ENCODE measurements around the gene TYW1B.
"Not testable (repeated sequence)": the region's sequence is repeated elsewhere in the genome, so short reads cannot be mapped to it uniquely, and the experiment has no call there.

The TYW1B gene

GRCh38 chr7:72632765-72633292, 195.2 kb downstream of the TYW1B start:
- in situ Hi-C loops (cut with HindIII; ENCODE audit: low sequenced_read_pairs): not testable (repeated sequence)

- in situ Hi-C loops (cut with HindIII; ENCODE audit: low sequenced_read_pairs): not testable (repeated sequence)
Observed at GRCh38 chr7:72628375-72628774, 199.6 kb downstream of the TYW1B start.

DNA sequence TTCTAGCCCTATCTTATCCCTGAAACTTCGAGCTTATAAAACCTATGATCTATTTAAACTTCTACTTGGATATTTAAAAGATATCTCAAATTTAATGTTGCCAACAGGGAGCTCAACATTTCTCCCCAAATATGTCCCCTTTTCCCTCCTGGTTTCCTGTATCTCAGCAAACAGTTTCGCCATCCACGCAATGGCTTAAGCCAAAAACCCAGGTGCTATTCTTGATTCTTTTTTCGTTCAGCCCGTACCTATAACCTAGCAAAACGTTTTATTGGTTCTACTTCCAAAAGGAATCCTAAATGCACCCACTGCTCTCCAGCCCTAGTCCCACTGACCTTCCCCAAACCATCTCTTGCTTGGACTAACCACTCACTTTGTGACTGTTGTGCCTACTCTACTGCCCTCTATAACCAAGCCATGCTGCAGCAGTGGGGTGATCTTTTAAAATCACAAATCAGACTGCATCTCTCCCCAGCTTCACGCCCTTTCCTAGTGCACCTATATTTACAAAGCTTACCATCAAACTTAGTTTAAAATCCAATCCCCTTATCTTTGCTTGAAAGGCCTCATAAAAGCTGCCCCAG, 201.5 kb downstream of the TYW1B start:
- in situ Hi-C loops (cut with HindIII; ENCODE audit: low sequenced_read_pairs): not testable (repeated sequence)

GRCh38 chr7:72625721-72626423, 202.1 kb downstream of the TYW1B start:
- in situ Hi-C loops (cut with HindIII; ENCODE audit: low sequenced_read_pairs): not testable (repeated sequence)

DNA sequence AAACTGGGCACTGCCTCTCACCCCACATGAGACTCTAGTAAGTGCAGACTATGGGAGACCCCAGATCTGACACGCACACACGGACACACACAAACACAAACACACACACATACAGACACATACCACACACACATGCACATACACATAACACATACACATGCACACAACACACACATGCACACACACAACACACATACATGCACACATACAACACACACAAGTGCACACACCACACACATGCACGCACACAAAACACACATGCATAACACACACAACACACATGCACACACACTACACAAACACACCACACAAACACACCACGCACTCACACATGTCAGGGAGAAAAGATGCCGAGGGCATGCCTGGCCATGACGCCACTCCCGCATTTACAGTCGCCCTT, 205.5 kb downstream of the TYW1B start:
- in situ Hi-C loops (cut with HindIII; ENCODE audit: low sequenced_read_pairs): no loop called here

DNA sequence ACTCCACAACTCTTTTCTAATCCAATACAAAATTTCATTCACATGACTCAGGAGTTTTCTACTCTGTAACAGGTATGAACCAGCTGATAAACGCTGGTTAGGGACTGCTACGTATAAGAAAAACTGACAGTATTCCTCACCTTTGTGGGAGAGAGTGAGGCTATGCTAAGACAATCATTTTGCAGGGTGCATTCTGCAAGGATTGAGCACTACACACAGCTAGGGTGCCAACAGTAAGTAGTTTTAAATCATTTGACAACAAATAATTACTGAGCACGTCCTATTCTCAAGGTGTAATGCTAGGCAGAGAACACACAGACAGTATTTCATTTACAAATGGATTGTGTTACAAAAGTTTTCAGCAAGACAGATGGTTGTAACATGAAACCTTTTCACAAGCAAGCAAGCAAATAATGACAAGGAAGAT, 206.2 kb downstream of the TYW1B start:
- in situ Hi-C loops (cut with HindIII; ENCODE audit: low sequenced_read_pairs): not testable (repeated sequence)

GRCh38 chr7:72620923-72621322, 207.1 kb downstream of the TYW1B start:
- in situ Hi-C loops (cut with HindIII; ENCODE audit: low sequenced_read_pairs): not testable (repeated sequence)

DNA sequence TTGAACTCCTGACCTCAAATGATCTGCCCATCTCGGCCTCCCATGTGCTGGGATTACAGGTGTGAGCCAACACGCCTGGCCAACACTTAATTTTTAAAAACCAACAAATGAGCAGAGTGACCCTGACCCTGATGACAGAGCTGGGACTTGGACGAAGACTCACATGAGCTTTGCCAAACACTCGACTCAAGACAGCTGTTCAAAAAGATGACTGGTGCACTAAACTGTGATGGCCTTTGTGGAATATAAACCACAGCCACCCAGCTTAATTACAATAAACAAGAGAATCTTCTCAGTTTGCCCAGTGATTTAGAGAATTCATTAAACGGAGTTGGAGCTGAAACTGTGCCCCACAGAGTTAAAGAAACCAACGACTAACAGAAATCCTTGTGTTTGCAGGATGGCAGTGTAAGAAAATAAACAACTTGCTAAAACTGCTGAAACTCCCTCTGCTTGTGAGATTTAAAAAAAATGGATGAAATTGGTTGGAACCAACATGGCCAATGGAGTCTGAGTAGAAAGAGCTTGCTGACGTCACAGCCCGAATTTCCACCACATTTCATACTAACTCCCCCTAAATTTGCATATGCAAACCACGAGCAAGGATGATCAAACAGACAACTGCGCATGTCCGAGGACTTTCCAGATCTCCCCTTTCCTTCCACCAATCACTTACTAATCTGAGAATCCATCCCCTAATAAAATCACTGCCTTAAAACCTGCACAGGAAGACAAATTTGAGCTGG, 209.4 kb downstream of the TYW1B start:
- in situ Hi-C loops (cut with HindIII; ENCODE audit: low sequenced_read_pairs): not testable (repeated sequence)

DNA sequence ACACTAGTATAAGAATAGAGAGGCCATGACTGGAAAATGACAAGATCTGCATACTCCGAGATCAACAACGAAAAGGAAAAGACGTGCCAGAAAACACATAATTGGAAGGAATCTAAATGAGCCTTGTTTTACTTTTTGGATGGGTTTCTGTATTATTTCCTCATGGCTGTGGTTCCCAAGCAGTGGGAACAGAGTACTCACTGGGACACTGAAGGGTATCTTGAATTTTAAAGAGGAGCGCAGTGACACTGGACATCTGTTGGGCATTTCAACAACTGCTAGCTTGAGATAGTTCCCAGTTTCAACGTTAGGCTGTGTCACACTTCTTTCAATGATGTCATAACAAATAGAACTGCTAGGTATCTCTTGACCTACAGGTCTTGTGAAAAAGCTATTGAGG, 218.2 kb downstream of the TYW1B start:
- in situ Hi-C loops (cut with HindIII; ENCODE audit: low sequenced_read_pairs): not testable (repeated sequence)

DNA sequence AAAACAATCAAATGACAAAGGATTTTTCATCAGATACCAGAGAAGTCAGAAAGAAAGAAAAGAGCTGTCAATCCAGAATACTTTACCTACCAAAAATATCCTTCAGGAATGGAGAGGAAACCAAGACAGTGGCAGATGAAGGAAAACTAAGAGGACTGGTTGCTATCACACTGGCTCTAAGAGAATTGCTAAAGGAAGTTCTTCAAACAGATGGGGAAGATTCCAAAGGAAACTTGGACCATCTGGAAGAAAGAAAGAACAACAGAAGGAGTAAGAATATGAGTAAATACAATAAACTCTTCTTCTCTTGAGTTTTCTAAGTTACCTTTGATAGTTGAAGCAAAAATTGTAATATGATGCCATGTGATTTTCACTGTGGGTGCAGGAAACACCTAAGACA, 220.0 kb downstream of the TYW1B start:
- in situ Hi-C loops (cut with HindIII; ENCODE audit: low sequenced_read_pairs): not testable (repeated sequence)

GRCh38 chr7:72605863-72606431, 222.1 kb downstream of the TYW1B start:
- in situ Hi-C loops (cut with HindIII; ENCODE audit: low sequenced_read_pairs): not testable (repeated sequence)

GRCh38 chr7:72604771-72605611, 223.0 kb downstream of the TYW1B start:
- in situ Hi-C loops (cut with HindIII; ENCODE audit: low sequenced_read_pairs): not testable (repeated sequence)

GRCh38 chr7:72603476-72603875, 224.5 kb downstream of the TYW1B start:
- in situ Hi-C loops (cut with HindIII; ENCODE audit: low sequenced_read_pairs): not testable (repeated sequence)

DNA sequence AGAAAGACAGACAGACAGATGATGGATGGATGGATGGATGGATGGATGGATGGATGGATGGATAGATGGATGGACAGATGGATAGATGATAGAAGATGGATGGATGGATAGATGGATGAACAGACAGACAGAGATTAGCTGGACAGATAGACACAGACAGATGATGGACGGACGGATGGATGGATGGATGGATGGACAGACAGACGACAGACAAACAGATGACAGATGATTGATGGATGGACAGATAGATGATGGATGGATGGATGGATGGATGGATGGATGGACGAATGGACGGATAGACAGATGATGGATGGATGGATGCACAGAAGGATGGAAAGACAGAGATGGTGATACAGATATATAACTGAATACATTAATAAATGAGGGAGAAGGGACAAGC, 224.9 kb downstream of the TYW1B start:
- in situ Hi-C loops (cut with HindIII; ENCODE audit: low sequenced_read_pairs): no loop called here

GRCh38 chr7:72601683-72602082, 226.3 kb downstream of the TYW1B start:
- in situ Hi-C loops (cut with HindIII; ENCODE audit: low sequenced_read_pairs): not testable (repeated sequence)

- in situ Hi-C loops (cut with HindIII; ENCODE audit: low sequenced_read_pairs): not testable (repeated sequence)
Observed at GRCh38 chr7:72590023-72590422, 238.0 kb downstream of the TYW1B start.

- in situ Hi-C loops (cut with HindIII; ENCODE audit: low sequenced_read_pairs): not testable (repeated sequence)
Observed at GRCh38 chr7:72587267-72587666, 240.7 kb downstream of the TYW1B start.

DNA sequence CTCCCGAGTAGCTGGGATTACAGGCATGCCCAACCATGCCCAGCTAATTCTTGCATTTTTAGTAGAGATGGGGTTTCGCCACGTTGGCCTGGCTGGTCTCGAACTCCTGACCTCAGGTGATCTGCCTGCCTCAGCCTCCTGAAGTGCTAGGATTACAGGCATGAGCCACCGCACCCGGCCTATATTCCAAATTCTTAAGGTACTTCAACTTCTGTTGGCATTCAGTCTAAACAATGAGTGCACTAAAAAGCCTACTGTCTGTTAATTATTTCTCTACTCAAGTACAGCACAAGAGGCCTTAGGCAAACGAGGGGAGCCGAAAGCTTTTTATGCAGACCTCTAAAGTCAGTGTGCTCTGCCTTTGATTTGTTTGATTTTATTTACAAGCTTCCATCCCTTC, 243.4 kb downstream of the TYW1B start:
- in situ Hi-C loops (cut with HindIII; ENCODE audit: low sequenced_read_pairs): not testable (repeated sequence)

DNA sequence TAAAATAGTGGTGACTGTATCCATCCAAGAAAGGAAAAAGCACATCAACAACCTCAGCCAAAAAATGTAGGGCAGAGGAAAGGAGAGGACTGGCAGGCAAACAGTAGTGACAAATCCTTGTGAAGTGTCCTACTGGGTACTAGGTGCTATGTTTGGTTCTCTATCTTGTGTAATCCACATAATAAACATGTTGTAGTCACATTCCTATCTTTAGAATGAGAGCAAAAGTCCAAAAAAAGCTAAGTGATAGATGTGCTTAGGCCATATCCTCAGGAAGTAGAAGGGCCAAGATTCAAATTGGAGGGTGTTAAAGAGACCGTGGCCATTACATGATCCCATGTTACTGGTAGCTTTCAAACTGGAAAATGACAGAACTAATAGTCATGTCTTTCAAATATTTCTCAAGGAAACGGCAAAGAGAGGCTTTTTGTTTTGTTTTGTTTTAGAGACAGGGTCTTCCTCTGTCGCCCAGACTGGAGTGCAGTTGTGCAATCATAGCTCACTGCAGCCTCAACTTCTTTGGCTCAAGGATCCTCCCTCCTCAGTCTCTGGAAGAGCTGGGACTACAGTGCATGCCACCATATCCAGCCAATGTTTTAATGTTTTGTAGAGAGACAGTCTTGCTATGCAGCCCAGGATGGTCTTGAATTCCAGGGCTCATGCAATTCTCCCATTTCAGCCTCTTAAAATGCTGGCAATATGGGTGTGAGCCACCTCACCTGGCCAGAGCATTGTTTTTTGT, 244.2 kb downstream of the TYW1B start:
- in situ Hi-C loops (cut with HindIII; ENCODE audit: low sequenced_read_pairs): not testable (repeated sequence)

All from DLD1 (cell line).